ENCODE measurements around the gene MST1. TPM values are rescaled to one million over a fixed set of nuclear protein-coding genes. Genes with fewer than 3 reads are reported as not detected.

The MST1 gene
- total and polyA plus RNA-seq, 2 of the 4 experiments (the other 2 are of a cell fraction): 1.3 to 13.0 TPM

DNA sequence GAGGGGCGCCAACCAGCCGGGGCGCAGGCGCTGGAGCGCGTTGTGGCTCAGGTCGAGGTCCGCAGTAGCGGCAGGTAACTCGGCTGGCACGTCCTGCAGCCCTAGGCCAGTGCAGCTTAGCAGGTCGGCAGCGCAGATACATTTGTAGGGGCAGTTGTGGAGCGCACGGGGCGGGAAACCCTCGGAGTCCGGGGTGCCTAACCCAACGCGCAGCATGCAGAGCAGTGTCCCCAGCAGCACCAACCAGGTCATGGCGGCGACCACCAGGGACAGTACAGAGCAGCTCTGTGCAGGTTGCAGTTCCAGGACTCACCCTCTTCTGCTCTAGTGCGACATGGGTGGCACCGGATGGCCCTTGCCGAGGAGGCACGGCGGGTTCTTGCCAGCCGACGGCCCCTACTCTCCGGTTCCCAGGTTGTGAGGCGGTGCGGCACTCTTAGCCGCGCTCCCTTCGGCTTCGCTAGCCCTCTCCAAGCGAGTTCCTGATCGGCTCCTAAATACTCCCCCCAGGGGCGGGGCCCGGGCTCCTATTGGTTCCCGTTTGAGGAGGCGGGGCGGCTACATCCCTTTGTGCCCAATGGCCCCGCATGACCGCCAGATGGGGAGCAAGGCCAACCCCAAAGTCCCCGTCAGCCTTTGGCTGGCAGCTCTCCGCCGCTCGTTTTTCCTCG lies 30.1 kb upstream of the MST1 start, which contains the start of gene AMIGO3:
TSS of gene AMIGO3 (minus strand) at position 471 of the 671 bp plus-strand sequence. CDS start at position 252, 219 bp downstream.
- Histone ChIP-seq H2BK120ac (ENCODE audit: low read depth, low read length) (no peak within 1 kb of the TSS), H2BK20ac (ENCODE audit: low read depth, low read length) (no peak within 1 kb of the TSS), H2AK9ac (replicated peaks; ENCODE audit: low read depth, low read length, poor library complexity) (peak within 1 kb of the TSS; percentile 91), H3K4me3 (ENCODE audit: insufficient read depth, low read depth, low read length) (peak within 1 kb of the TSS; percentile 69), H4K20me1 (ENCODE audit: insufficient read depth, low read length) (peaks cover 31% of the 10 kb centered on the region), H3K36me3 (ENCODE audit: control insufficient read depth, insufficient read depth, low read length) (peaks cover 30% of the 10 kb centered on the region), H3K4me2 (ENCODE audit: low read depth, low read length) (peak within 1 kb of the TSS; percentile 98), H2AK5ac (ENCODE audit: low read depth, low read length) (peak within 1 kb of the TSS; percentile 46; the same call in 1 of the 2 replicates), H3K79me1 (ENCODE audit: low read depth in 1 of 2, low read length in 2 of 2) (peaks cover 15 to 38% of the 10 kb centered on the region in 2 experiments; a peak in 3 of 4 replicates), H3K23ac (ENCODE audit: low read depth, low read length) (peak within 1 kb of the TSS; percentile 49), H3K9ac (ENCODE audit: low read depth, low read length) (peak within 1 kb of the TSS; percentile 65; the same call in 1 of the 2 replicates), H2AFZ (replicated peaks; ENCODE audit: low read length, poor library complexity) (peak within 1 kb of the TSS; percentile 95), H3K14ac (replicated peaks; ENCODE audit: low read depth, low read length) (peak within 1 kb of the TSS; percentile 38; the same call in 1 of the 2 replicates), H3K9me3 (ENCODE audit: control insufficient read depth, insufficient read depth, low read length) (no peaks in the 10 kb centered on the region), H3K9me1 (ENCODE audit: insufficient read depth, low read length) (peaks cover 5% of the 10 kb centered on the region; the same call in 1 of the 2 replicates), H2BK15ac (ENCODE audit: low read depth, low read length) (no peak within 1 kb of the TSS), H4K5ac (ENCODE audit: low read depth, low read length) (0 out of 2 replicates have a peak within 1 kb of the TSS, but pooled peaks have one; percentile 33), H4K91ac (ENCODE audit: insufficient read depth, low read depth, low read length) (no peak within 1 kb of the TSS), H3K18ac (ENCODE audit: low read depth, low read length) (no peak within 1 kb of the TSS), H3K56ac (ENCODE audit: extremely low read depth, insufficient read depth, low read length) (no peak within 1 kb of the TSS), H3K27me3 (ENCODE audit: control insufficient read depth, insufficient read depth, low read length) (no peaks in the 10 kb centered on the region), H3K27ac (ENCODE audit: insufficient read depth, low read length) (no peak within 1 kb of the TSS; the same call in 1 of the 2 replicates), H3K4ac (ENCODE audit: low read depth, low read length) (peak within 1 kb of the TSS; percentile 31), H2BK5ac (ENCODE audit: low read depth, low read length, poor library complexity, severe bottlenecking) (no peak within 1 kb of the TSS), H4K8ac (ENCODE audit: low read depth in 2 of 2, low read length in 2 of 2) (peak within 1 kb of the TSS in 1 of 2 experiments; percentile 43; a peak in 1 of 4 replicates), H3K4me1 (ENCODE audit: control insufficient read depth, insufficient read depth, low read length) (peaks cover 13% of the 10 kb centered on the region)
- 3% methylated on average over 25 of the region's 50 CpGs; no CpG with 5 or more reads in 1 of the 2 experiments for WGBS, 2 experiments (ENCODE audit: extremely low coverage in 2 of 2, insufficient read length in 1 of 2)
- intact Hi-C loops (cut with micrococcal nuclease): loop anchor here (1.0 kb wide), 1 partner anchor 120 kb away; no protein-coding TSS in a partner anchor
- ChIA-PET POLR2A (ENCODE audit: unreplicated experiment) (interaction anchor here (0.6 to 0.8 kb wide), 2 partner anchors 42 to 117 kb away, joined by 4 to 5 read pairs; no protein-coding TSS in a partner anchor), CTCF (interaction anchor here (1.0 to 3.3 kb wide), 3 partner anchors 120 to 186 kb away, joined by 3 to 9 read pairs (median 3); no protein-coding TSS in a partner anchor)
- peak; percentile 86 for DNase-seq
- in situ Hi-C loops (cut with MboI; ENCODE audit: low sequenced_read_pairs): no loop called here
- dilution Hi-C loops (cut with HindIII; ENCODE audit: low sequenced_read_pairs, unreplicated experiment): no loop called here
- BruUV-seq (replicated peaks): no TSS peak
- peak; percentile 75 for ATAC-seq (ENCODE audit: low read depth)
- TF ChIP-seq CEBPB (IDR thresholded peaks at IDR 0.05; ENCODE audit: low read depth, low read length) (no peak), RAD21 (IDR thresholded peaks at IDR 0.05; ENCODE audit: low read length) (peak; percentile 38), POLR2A (IDR thresholded peaks at IDR 0.05; ENCODE audit: low read depth, low read length) (peak; percentile 53; the same call in 1 of the 2 replicates), NFE2L2 (IDR thresholded peaks at IDR 0.05; ENCODE audit: low read depth, low read length) (no peak), RFX5 (IDR thresholded peaks at IDR 0.05; ENCODE audit: low read depth, low read length) (no peak), MAFK (IDR thresholded peaks at IDR 0.05; ENCODE audit: low read depth, low read length) (no peak), SMC3 (IDR thresholded peaks at IDR 0.05; ENCODE audit: low read depth, low read length) (0 out of 2 replicates have a peak, but pooled peaks have one; percentile 17), MAZ (IDR thresholded peaks at IDR 0.05; ENCODE audit: borderline replicate concordance, low read depth, low read length) (peak; percentile 74; the same call in 1 of the 2 replicates), FOS (IDR thresholded peaks at IDR 0.05; ENCODE audit: low read depth, low read length) (no peak), CHD1 (IDR thresholded peaks at IDR 0.05; ENCODE audit: low read depth, low read length) (no peak)
- TF ChIP-seq, protein P1, sequence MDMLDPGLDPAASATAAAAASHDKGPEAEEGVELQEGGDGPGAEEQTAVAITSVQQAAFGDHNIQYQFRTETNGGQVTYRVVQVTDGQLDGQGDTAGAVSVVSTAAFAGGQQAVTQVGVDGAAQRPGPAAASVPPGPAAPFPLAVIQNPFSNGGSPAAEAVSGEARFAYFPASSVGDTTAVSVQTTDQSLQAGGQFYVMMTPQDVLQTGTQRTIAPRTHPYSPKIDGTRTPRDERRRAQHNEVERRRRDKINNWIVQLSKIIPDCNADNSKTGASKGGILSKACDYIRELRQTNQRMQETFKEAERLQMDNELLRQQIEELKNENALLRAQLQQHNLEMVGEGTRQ (IDR thresholded peaks at IDR 0.05; ENCODE audit: low read depth, low read length): peak; percentile 28; the same call in 1 of the 2 replicates
- TF ChIP-seq, protein P2, sequence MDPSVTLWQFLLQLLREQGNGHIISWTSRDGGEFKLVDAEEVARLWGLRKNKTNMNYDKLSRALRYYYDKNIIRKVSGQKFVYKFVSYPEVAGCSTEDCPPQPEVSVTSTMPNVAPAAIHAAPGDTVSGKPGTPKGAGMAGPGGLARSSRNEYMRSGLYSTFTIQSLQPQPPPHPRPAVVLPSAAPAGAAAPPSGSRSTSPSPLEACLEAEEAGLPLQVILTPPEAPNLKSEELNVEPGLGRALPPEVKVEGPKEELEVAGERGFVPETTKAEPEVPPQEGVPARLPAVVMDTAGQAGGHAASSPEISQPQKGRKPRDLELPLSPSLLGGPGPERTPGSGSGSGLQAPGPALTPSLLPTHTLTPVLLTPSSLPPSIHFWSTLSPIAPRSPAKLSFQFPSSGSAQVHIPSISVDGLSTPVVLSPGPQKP (IDR thresholded peaks at IDR 0.05; ENCODE audit: borderline replicate concordance, low read depth, low read length): no peak
- TF ChIP-seq, protein P3, sequence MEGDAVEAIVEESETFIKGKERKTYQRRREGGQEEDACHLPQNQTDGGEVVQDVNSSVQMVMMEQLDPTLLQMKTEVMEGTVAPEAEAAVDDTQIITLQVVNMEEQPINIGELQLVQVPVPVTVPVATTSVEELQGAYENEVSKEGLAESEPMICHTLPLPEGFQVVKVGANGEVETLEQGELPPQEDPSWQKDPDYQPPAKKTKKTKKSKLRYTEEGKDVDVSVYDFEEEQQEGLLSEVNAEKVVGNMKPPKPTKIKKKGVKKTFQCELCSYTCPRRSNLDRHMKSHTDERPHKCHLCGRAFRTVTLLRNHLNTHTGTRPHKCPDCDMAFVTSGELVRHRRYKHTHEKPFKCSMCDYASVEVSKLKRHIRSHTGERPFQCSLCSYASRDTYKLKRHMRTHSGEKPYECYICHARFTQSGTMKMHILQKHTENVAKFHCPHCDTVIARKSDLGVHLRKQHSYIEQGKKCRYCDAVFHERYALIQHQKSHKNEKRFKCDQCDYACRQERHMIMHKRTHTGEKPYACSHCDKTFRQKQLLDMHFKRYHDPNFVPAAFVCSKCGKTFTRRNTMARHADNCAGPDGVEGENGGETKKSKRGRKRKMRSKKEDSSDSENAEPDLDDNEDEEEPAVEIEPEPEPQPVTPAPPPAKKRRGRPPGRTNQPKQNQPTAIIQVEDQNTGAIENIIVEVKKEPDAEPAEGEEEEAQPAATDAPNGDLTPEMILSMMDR (conservative IDR thresholded peaks at IDR 0.05; ENCODE audit: low read depth, low read length): peak; percentile 39
